LNCAP (cell line): ENCODE results near the gene KIF3A.

Experiments used
- CTCF ChIP-seq: fragments of 450-650 bp; IDR thresholded peaks from 2 replicates; pipeline ENCODE4 v1.5.1; 2017; ENCODE audit warnings: mild to moderate bottlenecking

The KIF3A gene

GRCh38 chr5:132646583-132647266 lies 90.6 kb downstream of the KIF3A start:
- TF ChIP-seq CTCF: no peak

GRCh38 chr5:132644177-132644576 lies 93.2 kb downstream of the KIF3A start:
- TF ChIP-seq CTCF: no peak
